Adrenal gland (tissue), 5 donors: ENCODE measurements around the gene RALB.

Source experiments
- CTCF ChIP-seq, 6 experiments: fragments of 450-650 bp in 4 of 6; fragments of 200-600 bp in 2 of 6; sonication (generic) in 1 of 6; IDR thresholded peaks; 1 replicate in 5 of 6; 2 replicates in 1 of 6; pipeline versions ENCODE4 v1.5.1 to v1.8.0; 2016 to 2021; ENCODE audit warnings: antibody characterized with exemption in 6 of 6, mild to moderate bottlenecking in 2 of 6, moderate library complexity in 1 of 6
- POLR2A ChIP-seq, 2 donors: fragments of 450-650 bp; IDR thresholded peaks; one replicate each; pipeline ENCODE4 v1.6.1; 2017; ENCODE audit warnings: antibody characterized with exemption in 2 of 2, mild to moderate bottlenecking in 2 of 2, moderate library complexity in 1 of 2
- donor health status: DM: no; HTN: no; CAD: no.

- TF ChIP-seq CTCF (IDR thresholded peaks at IDR 0.05) (no peak), POLR2A (IDR thresholded peaks at IDR 0.05) (peak in 1 of 2 donors; percentile 25)
These were observed 13.7 kb upstream of the RALB start for GRCh38 chr2:120238728-120239487.
